GM21737 (cell line): ENCODE results near the gene ACSM6.
"Not testable (repeated sequence)": the region's sequence is repeated elsewhere in the genome, so short reads cannot be mapped to it uniquely, and the experiment has no call there.

ENCODE experiments used
- ATAC-seq: cut with Tn5 transposase; IDR thresholded peaks from one replicate; pipeline ENCODE4 v1.9.1; 2021; ENCODE audit warnings: mild to moderate bottlenecking, moderate library complexity; ENCODE audit not compliant: unreplicated experiment

Gene ACSM6

GRCh38 chr10:95193944-95194343 is at the start of gene ACSM6:
ACSM6 (plus strand) TSS chr10:95194238; CDS start chr10:95194486, 248 bp downstream.
- no peak for ATAC-seq

- ATAC-seq: no peak
Observed at GRCh38 chr10:95168694-95169093, 25.3 kb upstream of the ACSM6 start.

GRCh38 chr10:95169522-95169921 is 24.5 kb upstream of the ACSM6 start:
- ATAC-seq: no peak

- no peak for ATAC-seq
Observed at GRCh38 chr10:95170790-95171189, 23.2 kb upstream of the ACSM6 start.

- ATAC-seq: no peak
Observed at GRCh38 chr10:95171336-95171735, 22.7 kb upstream of the ACSM6 start.

- no peak for ATAC-seq
Observed at GRCh38 chr10:95172851-95173250, 21.2 kb upstream of the ACSM6 start.

- ATAC-seq: no peak
Observed at GRCh38 chr10:95176101-95176500, 17.9 kb upstream of the ACSM6 start.

- no peak for ATAC-seq
Observed at GRCh38 chr10:95177429-95177828, 16.6 kb upstream of the ACSM6 start.

- ATAC-seq: no peak
Observed at GRCh38 chr10:95178266-95178665, 15.8 kb upstream of the ACSM6 start.

GRCh38 chr10:95178797-95179196 is 15.2 kb upstream of the ACSM6 start:
- ATAC-seq: no peak

- no peak for ATAC-seq
Observed at GRCh38 chr10:95181726-95182125, 12.3 kb upstream of the ACSM6 start.

- ATAC-seq: peak; percentile 98
Observed at GRCh38 chr10:95183271-95184230, 10.5 kb upstream of the ACSM6 start.

- ATAC-seq: no peak
Observed at GRCh38 chr10:95187617-95188016, 6.4 kb upstream of the ACSM6 start.

GRCh38 chr10:95188593-95188992 is 5.4 kb upstream of the ACSM6 start:
- ATAC-seq: no peak

GRCh38 chr10:95196046-95196445 is 2.0 kb downstream of the ACSM6 start:
- no peak for ATAC-seq

GRCh38 chr10:95201736-95202135 is 7.7 kb downstream of the ACSM6 start:
- no peak for ATAC-seq

GRCh38 chr10:95202865-95203264 is 8.8 kb downstream of the ACSM6 start:
- not testable (repeated sequence) for ATAC-seq

GRCh38 chr10:95208702-95209391 is 14.8 kb downstream of the ACSM6 start:
- no peak for ATAC-seq

- no peak for ATAC-seq
Observed at GRCh38 chr10:95209509-95210127, 15.6 kb downstream of the ACSM6 start.

- ATAC-seq: no peak
Observed at GRCh38 chr10:95211606-95212279, 17.7 kb downstream of the ACSM6 start.

- ATAC-seq: no peak
Observed at GRCh38 chr10:95214369-95214768, 20.3 kb downstream of the ACSM6 start.
